SK-N-DZ (cell line): Measurements from ENCODE around the gene DPP9. TPM values are rescaled to one million over a fixed set of nuclear protein-coding genes. Genes with fewer than 3 reads are reported as not detected.
"Not testable (repeated sequence)": the region's sequence is repeated elsewhere in the genome, so short reads cannot be mapped to it uniquely, and the experiment has no call there.

Experiments used
- DNase-seq: peaks from one replicate; pipeline ENCODE4 v3.0.0-alpha.2; 2015; ENCODE audit warnings: low spot score
- polyA plus RNA-seq, 2 experiments: library from polyadenylated mRNA; depleted of rRNA; stranded (reverse); fragments of >200 nt; gene quantifications; 2 replicates each; pipeline ENCODE4 v1.2.3, GENCODE V29; 2014

Gene DPP9
- 17.4 and 29.8 TPM in 2 replicates for polyA plus RNA-seq (2014; cell fraction: cytosol; rRNA removed)
- 20.5 and 30.7 TPM in 2 replicates for polyA plus RNA-seq (2014; cell fraction: nucleus; rRNA removed)

DNA sequence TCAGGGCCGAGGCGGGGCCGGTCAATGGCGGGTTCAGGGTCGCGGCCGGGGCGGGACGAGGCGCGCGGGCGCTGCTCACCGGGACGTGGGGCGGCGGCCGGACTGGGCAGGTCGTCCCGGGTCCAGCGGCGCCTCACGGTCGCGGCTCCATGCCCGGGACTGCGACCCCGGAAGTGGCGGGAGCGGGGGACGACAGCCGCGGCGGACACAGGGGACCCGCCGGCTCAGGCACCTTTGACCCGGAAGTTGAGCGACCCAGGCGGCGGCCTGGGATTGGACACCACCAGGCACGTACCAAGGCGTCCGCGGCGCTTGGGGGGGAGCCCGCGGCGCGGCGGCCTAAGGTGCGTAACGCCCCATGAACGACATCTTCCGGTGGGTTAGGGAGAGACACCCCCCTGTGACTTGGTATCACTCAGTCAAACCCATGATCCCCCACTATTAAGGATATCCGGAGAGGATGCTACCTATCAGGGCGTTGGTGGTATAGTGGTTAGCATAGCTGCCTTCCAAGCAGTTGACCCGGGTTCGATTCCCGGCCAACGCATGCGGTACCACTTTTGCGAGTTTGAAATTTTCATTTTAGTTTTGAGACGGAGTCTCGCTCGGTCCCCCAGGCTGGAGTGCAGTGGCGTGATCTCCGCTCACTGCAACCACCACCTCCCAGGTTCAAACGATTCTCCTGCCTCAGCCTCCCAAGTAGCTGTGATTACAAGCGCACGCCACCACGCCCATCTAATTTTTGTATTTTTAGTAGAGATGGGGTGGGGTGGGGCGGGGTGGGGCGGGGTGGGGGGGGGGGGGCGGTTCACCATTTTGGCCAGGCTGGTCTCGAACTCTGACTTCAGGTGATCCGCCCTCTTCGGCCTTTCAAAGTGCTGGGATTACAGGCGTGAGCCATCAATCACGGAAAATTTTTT lies at the start of gene DPP9:
Gene DPP9, minus strand, starts transcription at position 248 of the 920 bp plus-strand sequence. CDS start 3,936 bp downstream, outside the sequence.
- DNase-seq, result peak; percentile 98

DNA sequence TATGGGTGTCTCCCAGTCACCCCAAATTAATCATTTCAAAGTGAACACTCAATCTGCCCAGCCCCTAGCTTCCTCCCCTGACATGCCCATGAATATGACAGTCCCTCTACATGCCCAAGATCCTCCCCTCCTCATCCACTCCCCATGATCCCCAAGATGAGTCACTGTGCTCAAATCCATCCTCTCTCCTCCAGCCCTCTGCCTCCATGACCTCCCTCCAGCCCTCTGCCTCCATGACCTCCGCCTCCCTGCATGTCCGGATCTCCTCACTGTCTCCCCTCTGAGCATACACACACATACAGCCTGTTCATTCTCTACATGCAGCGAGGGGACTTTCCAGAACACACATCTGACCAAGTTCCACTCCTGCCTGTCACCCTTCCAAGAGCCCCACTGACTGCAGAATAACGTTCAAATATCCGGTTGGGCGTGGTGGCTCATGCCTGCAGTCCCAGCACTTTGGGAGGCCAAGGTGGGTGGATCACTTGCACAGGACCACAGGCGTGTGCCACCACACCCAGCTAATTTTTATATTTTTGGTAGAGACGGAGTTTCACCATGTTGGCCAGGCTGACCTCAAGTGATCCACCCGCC lies 49.5 kb upstream of the DPP9 start:
- DNase-seq, result no peak

DNA sequence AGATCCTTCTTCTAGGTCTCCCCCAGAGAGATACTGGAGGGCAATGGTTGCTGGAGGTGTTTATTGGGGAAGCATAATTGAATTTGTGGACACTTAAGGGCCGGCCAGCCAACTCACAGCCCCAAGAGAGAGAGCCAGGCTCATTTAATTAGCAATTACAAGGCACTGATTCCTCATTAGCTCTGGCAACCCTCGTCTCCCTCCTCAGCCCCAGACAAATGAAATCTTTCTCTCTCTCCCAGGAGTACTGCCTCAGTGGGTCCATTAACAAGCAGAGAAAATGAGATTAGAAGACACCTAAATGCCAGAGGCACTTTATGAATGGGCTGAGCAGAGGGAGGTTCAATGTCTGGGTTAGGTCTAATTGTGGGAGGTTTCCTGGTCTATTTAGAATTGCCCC lies 48.9 kb upstream of the DPP9 start:
- peak; percentile 59 for DNase-seq

DNA sequence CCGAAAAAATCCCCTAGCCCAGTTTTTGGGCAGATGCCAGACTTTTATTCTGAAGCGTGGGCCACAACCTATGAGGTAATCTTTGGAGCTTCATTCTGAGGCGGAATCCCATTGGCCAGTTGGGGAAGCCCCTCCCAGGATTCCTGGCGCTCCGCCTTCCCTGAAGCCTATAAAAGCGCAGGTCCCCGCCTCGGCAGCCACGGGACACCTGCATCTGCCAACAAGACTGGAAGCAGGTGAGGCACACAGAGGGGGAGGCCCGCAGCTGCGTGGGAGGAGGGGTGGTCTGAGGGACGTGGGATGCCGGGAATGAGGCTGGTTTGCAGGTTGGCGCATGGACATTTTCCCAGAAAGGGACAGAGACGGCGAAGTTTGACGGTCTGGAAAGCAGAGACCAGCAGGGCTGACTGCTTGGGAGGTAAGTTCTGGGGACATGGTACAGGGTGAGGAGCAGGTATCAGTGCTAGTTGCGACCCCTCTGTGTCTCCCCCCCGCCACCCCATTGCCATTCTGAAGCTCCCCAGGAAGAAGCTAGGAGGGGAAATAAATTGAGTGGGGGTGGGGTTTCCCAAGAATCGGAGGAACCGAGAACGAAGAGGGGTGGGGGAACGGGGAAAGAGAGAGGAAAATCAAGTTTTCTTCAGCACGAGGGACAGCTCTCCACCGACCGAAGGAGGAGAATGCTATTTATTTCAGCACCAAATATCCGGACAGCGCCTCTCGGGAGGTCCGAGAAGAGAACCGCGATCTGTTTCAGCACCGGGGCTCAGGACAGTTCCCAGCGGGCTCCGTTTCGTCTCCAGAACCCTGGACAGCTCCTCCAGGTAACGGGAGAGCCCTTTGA lies 45.5 kb upstream of the DPP9 start:
- peak; percentile 69 for DNase-seq

DNA sequence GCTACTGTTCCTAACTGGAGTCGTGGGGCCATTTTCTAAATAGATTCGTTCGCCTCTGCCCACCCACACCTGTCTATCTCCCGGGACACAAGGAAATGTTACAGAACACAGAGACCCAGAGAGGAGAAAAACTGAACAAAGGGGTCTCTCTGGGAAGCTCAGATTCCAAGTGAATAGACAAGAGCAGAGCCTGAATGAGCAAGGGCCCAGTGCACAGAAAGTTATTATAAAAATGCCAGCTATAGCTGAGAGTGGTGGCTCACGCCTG lies 40.7 kb upstream of the DPP9 start:
- DNase-seq, result no peak

DNA sequence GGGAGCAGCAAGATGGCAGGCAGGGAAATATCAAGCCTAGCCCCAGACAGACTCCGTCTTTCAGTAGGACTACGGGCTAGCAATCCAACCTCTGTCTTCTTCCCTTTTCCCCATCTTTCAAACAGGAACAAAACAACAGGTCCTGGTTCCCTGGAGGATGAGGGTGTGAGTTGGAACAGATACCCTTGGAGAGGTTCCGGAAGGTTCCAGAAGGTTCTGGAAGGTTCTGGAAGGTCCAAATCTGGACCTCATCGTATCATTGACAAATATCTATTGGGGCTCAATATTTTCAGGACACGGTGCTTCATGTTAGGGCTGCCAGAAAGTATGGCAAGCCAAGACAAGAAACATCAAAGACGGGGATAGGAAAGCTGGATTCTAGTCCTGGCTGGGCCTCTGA lies 39.4 kb upstream of the DPP9 start:
- no peak for DNase-seq

DNA sequence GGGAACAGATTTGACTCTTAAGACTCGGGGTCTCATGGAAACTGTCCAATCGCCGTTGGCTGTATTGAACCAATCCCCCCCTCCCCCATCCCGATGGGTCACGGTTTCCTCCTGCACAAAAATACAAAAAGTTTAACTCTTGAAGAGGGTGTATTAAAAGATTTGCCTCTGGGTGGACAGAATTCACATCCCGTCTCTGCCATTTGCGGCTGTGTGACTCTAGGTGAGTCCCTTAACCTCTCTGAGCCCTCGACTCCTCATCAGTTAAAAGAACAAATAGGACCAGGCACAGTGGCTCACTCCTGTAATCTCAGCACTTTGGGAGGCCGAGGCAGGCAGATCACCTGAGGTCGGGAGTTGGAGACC lies 36.6 kb upstream of the DPP9 start:
- no peak for DNase-seq

DNA sequence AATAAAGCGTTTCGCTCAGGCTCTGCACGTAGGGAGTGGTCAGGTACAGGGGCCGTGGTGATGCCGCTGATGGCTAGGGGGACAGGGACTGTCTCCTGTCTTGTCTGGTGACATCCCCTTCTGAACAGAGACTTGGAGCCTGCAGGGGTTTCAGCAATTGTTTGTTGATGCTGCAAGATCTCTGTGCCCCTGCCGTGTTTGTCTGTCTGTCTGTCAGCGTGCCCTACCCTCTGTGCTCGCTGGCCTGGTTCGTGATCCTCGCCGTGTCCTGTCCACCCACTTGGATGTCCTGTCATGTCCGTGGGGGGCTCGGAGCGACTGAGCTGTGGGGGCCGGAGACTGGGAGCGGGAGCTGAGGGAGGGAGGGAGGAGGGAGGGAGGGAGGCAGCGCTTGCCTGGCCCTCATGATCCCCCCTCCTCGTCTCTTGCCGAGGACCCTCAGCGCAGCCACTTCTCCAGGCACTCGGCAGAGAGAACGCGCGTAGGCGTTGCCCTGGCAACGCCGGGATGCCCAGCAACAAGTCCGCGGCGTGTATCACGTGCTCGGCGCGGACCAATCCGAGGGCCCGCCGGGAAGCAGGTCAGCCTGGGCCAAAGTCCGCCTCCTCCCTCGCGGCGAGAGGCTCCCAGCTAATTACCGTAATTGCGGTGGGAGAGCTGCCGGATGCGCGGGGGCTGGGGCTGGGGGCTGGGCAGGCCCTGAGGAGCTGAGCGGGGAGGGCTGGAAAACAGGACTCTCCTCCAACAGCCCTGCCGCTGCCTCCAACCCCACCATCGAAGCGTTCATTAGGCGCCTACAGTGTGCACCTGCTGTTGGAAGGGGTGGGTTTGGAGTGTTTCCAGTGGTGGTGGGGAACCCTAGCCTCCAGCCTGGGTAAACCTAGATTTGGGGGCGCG lies 36.0 kb upstream of the DPP9 start:
- peak; percentile 95 for DNase-seq

DNA sequence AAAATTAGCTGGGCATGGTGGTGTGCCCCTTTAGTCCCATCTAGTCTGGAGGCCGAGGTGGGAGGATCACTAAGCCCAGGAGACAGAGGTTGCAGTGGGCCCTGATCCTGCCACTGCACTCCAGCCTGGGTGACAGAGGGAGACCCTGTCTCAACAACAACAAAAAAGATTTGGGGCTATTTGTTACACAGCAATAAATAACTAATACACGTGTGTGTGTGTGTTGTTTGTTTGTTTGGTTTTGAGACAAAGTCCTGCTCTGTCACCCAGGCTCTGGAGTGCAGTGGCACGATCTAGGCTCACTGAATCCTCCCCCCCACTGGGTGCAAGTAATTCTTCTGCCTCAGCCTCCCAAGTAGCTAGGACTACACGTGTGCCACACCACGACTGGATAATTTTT lies 35.0 kb upstream of the DPP9 start:
- DNase-seq, result no peak

DNA sequence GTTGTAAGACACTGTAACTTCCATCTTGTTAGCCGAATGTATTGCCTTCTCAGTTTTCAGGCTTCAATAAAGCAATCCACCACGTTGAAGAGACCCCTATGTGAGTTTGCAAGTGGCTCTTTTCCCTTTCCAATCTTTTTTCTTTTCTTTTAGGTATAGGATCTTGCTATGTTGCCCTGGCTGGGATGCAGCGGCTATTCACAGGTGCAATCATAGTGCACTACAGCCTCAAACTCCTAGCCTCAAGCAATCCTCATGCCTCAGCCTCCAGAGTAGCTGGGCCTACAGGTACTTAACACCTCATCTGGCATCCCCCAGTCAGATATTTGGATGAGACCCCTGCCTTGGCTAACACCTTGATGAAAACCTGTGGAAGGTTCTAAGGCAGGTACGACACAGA lies 34.4 kb upstream of the DPP9 start:
- no peak for DNase-seq

DNA sequence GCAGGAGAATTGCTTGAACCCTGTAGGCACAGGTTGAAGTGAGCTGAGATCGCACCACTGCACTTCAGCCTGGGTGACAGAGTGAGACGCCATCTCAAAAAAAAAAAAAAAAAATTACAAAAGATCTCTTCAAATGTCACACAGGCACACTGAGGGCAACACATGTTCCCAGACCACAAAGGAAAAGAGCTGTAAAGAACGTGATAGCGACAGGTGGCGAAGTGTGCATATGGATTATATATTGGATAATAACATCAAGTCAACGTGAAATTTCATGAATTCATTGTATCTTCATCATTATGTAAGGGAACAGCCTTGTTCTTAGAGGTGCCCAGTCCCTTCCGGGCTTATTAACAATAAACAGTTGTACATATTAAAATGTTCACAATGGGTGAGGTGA lies 31.8 kb upstream of the DPP9 start:
- no peak for DNase-seq

DNA sequence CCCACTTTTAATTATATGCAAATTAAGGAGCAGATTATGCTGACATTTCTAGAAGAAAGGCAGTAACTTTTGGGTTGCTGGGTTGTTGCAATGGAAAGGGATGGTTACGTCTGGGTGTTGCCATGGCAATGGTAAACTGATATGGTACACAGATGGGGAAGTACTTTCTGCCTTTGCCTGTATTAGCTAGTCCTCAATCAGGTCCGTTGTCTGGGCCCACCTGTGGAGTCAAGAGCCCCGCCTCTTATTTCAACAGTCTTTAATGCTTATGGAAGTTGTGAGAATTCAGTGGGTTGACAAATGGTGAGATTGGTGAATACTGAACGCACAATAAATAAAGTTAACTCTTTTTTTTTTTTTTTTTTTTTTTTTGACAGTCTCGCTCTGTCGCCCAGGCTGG lies 30.6 kb upstream of the DPP9 start:
- no peak for DNase-seq

DNA sequence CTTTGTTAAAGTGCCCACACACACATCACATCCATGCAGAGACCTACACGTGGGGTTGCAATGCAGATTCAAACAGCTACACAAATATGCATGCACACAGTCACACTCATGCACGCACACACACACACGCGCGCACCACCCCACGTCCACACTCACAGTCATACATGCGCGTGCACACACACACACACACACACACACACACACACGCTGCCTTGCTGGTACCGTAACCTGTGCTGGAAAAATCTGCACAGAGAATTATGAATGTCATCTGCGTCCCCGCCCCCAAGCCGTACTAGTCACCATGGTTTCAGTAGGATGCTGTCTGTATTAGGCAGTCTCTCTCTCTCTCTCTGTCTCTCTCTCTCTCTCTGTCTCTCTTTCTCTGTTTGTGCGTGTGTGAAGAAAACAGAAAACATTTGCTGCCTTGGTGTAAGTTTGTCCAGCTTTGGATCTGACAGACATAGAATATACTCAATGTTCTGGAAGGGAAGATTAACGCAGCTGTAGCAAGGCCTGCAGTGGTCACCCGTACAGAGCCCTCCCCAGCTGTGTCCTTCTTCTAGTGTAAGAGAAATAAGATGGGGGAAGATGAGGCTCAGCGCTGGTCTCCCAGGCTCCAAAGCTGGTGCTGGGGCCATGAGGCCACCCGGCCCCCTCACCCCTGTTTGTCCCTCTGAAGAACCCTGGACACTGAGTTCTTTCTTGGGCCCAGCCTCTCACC lies 26.4 kb upstream of the DPP9 start:
- DNase-seq, result no peak

DNA sequence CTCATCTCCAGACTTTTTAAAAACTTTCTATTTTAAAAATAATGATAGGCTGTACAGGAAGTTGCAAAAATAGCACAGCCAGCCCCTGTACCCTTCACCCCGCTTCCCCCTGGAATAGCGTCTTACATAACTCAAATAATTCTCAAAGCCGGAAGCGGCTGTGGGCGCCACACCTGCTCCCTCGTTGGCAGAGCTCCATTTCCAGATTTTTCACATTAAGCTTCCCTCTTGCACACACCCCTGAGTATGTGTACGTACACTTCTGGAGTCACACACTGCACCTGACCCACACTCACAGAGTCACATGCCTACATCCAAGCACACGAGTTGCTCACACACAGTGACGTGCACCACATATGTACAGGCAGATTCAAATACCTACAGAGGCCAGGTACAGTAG lies 24.9 kb upstream of the DPP9 start:
- DNase-seq, result no peak

DNA sequence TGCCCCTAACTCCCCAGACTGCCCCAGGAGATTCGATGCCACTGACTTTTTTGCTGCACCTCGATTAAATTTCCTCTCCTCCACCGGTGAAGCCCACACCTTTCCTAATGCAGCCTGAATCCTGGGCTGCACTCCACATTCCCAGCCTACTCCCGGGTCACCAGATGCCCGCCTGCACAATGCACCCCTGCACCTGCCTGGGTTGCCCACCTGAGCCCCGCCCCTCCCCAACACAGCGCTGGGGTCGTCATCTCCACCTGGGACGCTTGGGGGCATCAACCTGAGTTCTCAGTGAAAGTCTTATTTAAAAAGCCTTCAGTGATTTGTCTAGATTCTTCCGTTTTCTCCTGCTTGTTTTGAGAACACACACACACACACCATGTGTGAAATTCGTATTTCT lies 24.5 kb upstream of the DPP9 start:
- DNase-seq, result no peak

DNA sequence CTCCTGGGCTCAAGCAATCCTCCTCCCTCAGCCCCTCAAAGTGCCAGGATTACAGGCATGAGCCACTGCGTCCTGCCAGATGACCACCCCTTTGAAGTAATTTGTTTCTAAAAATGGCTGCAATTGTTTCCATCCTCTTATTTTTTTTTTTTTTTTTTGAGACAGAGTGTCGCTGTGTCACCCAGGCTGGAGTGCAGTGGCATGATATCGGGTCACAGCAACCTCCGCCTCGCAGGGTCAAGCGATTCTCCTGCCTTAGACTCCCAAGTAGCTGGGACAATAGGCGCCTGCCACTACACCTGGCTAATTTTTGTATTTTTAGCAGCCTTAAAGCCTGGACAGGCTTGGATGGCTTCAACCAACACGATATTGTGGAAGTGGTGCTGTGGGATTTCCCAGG lies 22.3 kb upstream of the DPP9 start:
- no peak for DNase-seq

DNA sequence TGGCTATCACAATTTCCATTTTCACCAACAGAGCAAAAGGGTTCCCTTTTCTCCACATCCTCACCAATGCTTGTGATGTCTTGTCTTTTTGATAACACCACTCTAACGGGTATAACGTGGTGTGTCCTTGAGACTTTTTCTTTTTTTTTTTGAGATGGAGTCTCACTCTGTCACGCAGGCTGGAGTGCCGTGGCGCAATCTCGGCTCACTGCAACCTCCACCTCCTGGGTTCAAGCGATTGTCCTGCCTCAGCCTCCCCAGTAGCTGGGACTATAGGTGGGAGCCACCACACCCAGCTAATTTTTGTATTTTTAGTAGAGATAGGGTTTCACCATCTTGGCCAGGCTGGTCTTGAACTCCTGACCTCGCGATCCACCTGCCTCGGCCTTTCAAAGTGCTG lies 21.5 kb upstream of the DPP9 start:
- not testable (repeated sequence) for DNase-seq

DNA sequence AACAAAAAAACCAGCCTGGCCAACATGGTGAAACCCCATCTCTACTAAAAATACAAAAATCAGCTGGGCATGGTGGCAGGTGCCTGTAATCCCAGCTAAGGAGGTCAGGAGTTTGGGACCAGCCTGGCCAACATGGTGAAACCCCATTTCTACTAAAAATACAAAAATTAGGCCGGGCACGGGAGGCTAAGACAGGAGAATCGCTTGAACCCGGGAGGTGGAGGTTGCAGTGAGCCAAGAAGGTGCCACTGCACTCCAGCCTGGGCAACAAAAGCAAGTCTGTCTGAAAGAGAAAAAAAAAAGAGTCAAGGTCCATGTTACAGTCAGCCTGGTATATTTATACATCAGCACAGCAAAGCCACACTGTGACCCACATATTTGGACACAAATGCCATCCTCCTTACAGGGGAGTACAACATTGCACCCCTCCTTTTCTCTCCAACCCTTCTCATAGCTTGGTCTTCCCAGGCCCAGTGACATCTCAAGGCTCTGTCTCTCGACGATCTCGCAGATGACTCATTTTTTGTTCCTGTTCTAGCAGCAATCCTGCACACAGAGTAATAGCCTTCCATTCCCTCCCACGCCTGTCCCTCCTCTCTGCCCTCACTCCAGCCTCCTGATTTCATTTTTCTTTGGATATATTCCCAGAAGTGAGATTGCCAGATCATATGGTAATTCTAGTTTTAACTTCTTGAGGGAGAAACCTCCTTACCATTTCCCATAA lies 21.0 kb upstream of the DPP9 start:
- DNase-seq, result no peak

DNA sequence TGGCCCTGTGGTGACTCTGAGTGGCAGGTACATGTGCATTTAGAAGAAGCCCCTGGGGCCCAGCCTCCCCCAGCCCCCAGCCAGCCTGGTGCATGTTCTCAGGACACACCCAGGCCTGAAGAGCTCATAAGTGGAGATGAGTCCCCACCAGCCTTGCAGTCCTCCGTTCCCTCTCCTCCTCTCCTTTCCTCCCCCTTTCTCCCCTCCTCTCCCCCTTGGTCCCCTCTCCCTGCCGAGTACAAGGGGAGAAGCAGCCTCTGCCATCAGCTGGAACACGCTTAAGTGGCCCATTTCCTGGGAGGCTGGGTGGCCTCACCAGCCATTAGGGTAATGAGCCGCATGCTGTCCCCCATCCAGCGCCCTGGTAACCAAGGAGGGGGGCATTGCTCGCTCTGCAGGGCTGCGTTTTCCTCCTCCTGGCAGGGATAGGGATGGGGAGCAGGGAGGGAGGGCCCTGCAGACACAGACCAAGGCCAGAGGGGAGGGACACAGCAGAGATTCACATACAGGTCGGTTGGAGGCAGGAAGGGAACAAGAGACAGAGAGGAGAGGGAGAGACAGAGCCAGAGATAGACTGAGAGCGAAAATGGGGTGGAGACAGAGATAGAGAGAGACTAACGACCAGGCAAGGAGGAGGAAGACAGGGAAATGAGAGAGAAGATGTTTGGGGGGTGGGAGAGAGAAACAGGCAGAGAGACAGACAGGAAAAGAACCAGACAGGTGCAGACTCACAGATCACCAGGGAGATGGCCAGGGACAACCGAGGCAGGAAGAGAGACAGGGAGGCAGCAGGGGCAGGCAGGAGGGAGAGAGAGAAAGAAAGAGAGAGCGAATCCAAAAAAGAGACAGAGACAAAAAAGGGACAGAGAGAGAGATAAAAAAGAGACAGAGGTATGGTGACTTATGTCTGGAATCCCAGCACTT lies 19.3 kb upstream of the DPP9 start:
- peak; percentile 53 for DNase-seq
